DND-41 (cell line): ENCODE results near the gene ITIH5.

Source experiments
- CTCF ChIP-seq: IDR thresholded peaks from 2 replicates; pipeline ENCODE4 v1.5.1; 2012; ENCODE audit warnings: borderline replicate concordance, low read length, moderate library complexity, mild to moderate bottlenecking; ENCODE audit not compliant: poor library complexity, severe bottlenecking; ENCODE audit errors: extremely low read depth
- EZH2 ChIP-seq: IDR thresholded peaks from 3 replicates; pipeline ENCODE4 v1.6.1; 2012; ENCODE audit warnings: borderline replicate concordance, low read depth, mild to moderate bottlenecking, moderate library complexity, low read length, inconsistent platforms; ENCODE audit not compliant: severe bottlenecking

DNA sequence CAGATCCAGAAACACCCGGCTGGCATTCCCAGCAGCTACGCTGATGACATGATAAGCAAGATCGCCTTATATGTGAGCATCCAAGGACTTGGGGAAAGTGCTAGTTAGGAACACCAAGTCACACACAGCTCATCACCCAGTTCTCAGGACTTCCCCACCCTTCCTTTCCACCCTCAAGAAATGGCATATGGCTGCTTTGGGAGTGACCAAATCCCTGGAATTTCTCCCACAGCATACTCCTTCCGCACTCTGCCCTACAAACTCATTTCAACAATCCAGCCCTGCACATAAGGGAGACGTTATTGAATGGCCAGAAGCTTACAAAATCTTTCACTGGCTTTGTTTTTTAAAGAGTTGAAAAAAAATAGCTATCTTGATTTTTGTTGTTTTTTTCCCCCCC is 4.2 kb downstream of the ITIH5 start:
- TF ChIP-seq CTCF (no peak), EZH2 (no peak)
